ENCODE data around the gene FXYD3.
A peak's percentile ranks its signal among the peaks of the same experiment; 100 is the strongest.

The FXYD3 gene
- total RNA-seq: 0 reads per million in 3 donors

GRCh38 chr19:35115177-35115951, at the start of gene FXYD3:
TSS of gene FXYD3 (plus strand) at chr19:35115823. CDS start at chr19:35119377, 3,554 bp downstream.
- peaks cover 7% of the 10 kb centered on the region for H3K4me1 ChIP-seq (ENCODE audit: control insufficient read depth, insufficient read depth, low read length, poor library complexity, severe bottlenecking)
- DNase-seq: no peak
- H3K27ac ChIP-seq (ENCODE audit: insufficient read depth, low read length, poor library complexity, severe bottlenecking): no peak within 1 kb of the TSS
- H3K27me3 ChIP-seq (replicated peaks; ENCODE audit: control insufficient read depth, insufficient read depth, low read length, poor library complexity, severe bottlenecking): peaks cover 3% of the 10 kb centered on the region
- H3K4me3 ChIP-seq (ENCODE audit: insufficient read depth, low read depth, low read length, poor library complexity, severe bottlenecking): no peak within 1 kb of the TSS
- no peaks in the 10 kb centered on the region for H3K9me3 ChIP-seq (ENCODE audit: control insufficient read depth, low read length)
- no peaks in the 10 kb centered on the region for H3K36me3 ChIP-seq (ENCODE audit: control insufficient read depth, insufficient read depth, low read length)

- Histone ChIP-seq H3K27me3 (replicated peaks; ENCODE audit: control insufficient read depth, insufficient read depth, low read length, poor library complexity, severe bottlenecking) (no peaks in the 10 kb centered on the region), H3K4me3 (ENCODE audit: insufficient read depth, low read depth, low read length, poor library complexity, severe bottlenecking) (no peak overlapping the region), H3K36me3 (ENCODE audit: control insufficient read depth, insufficient read depth, low read length) (no peaks in the 10 kb centered on the region), H3K4me1 (ENCODE audit: control insufficient read depth, insufficient read depth, low read length, poor library complexity, severe bottlenecking) (no peaks in the 10 kb centered on the region), H3K27ac (ENCODE audit: insufficient read depth, low read length, poor library complexity, severe bottlenecking) (no peak overlapping the region), H3K9me3 (ENCODE audit: control insufficient read depth, low read length) (no peaks in the 10 kb centered on the region)
- DNase-seq: no peak
Observed at GRCh38 chr19:35066121-35066520, 49.5 kb upstream of the FXYD3 start.

GRCh38 chr19:35066691-35067563, 48.7 kb upstream of the FXYD3 start:
- Histone ChIP-seq H3K4me1 (ENCODE audit: control insufficient read depth, insufficient read depth, low read length, poor library complexity, severe bottlenecking) (no peaks in the 10 kb centered on the region), H3K27ac (ENCODE audit: insufficient read depth, low read length, poor library complexity, severe bottlenecking) (no peak overlapping the region), H3K4me3 (ENCODE audit: insufficient read depth, low read depth, low read length, poor library complexity, severe bottlenecking) (no peak overlapping the region), H3K9me3 (ENCODE audit: control insufficient read depth, low read length) (no peaks in the 10 kb centered on the region), H3K36me3 (ENCODE audit: control insufficient read depth, insufficient read depth, low read length) (no peaks in the 10 kb centered on the region), H3K27me3 (replicated peaks; ENCODE audit: control insufficient read depth, insufficient read depth, low read length, poor library complexity, severe bottlenecking) (no peaks in the 10 kb centered on the region)
- DNase-seq: peak; percentile 66 to 77 (median 71)

GRCh38 chr19:35068941-35069634, 46.5 kb upstream of the FXYD3 start:
- no peaks in the 10 kb centered on the region for H3K27me3 ChIP-seq (replicated peaks; ENCODE audit: control insufficient read depth, insufficient read depth, low read length, poor library complexity, severe bottlenecking)
- no peak overlapping the region for H3K27ac ChIP-seq (ENCODE audit: insufficient read depth, low read length, poor library complexity, severe bottlenecking)
- no peak overlapping the region for H3K4me3 ChIP-seq (ENCODE audit: insufficient read depth, low read depth, low read length, poor library complexity, severe bottlenecking)
- no peaks in the 10 kb centered on the region for H3K4me1 ChIP-seq (ENCODE audit: control insufficient read depth, insufficient read depth, low read length, poor library complexity, severe bottlenecking)
- H3K36me3 ChIP-seq (ENCODE audit: control insufficient read depth, insufficient read depth, low read length): no peaks in the 10 kb centered on the region
- DNase-seq: no peak
- no peaks in the 10 kb centered on the region for H3K9me3 ChIP-seq (ENCODE audit: control insufficient read depth, low read length)

- Histone ChIP-seq H3K4me3 (ENCODE audit: insufficient read depth, low read depth, low read length, poor library complexity, severe bottlenecking) (no peak overlapping the region), H3K4me1 (ENCODE audit: control insufficient read depth, insufficient read depth, low read length, poor library complexity, severe bottlenecking) (no peaks in the 10 kb centered on the region), H3K27me3 (replicated peaks; ENCODE audit: control insufficient read depth, insufficient read depth, low read length, poor library complexity, severe bottlenecking) (no peaks in the 10 kb centered on the region), H3K36me3 (ENCODE audit: control insufficient read depth, insufficient read depth, low read length) (no peaks in the 10 kb centered on the region), H3K9me3 (ENCODE audit: control insufficient read depth, low read length) (no peaks in the 10 kb centered on the region), H3K27ac (ENCODE audit: insufficient read depth, low read length, poor library complexity, severe bottlenecking) (no peak overlapping the region)
- no peak for DNase-seq
Observed at GRCh38 chr19:35069696-35070095, 45.9 kb upstream of the FXYD3 start.

- H3K27me3 ChIP-seq (replicated peaks; ENCODE audit: control insufficient read depth, insufficient read depth, low read length, poor library complexity, severe bottlenecking): no peaks in the 10 kb centered on the region
- no peak for DNase-seq
- H3K27ac ChIP-seq (ENCODE audit: insufficient read depth, low read length, poor library complexity, severe bottlenecking): no peak overlapping the region
- H3K9me3 ChIP-seq (ENCODE audit: control insufficient read depth, low read length): no peaks in the 10 kb centered on the region
- no peak overlapping the region for H3K4me3 ChIP-seq (ENCODE audit: insufficient read depth, low read depth, low read length, poor library complexity, severe bottlenecking)
- no peaks in the 10 kb centered on the region for H3K36me3 ChIP-seq (ENCODE audit: control insufficient read depth, insufficient read depth, low read length)
- no peaks in the 10 kb centered on the region for H3K4me1 ChIP-seq (ENCODE audit: control insufficient read depth, insufficient read depth, low read length, poor library complexity, severe bottlenecking)
Observed at GRCh38 chr19:35070471-35070870, 45.2 kb upstream of the FXYD3 start.

- DNase-seq: no peak
- no peak overlapping the region for H3K27ac ChIP-seq (ENCODE audit: insufficient read depth, low read length, poor library complexity, severe bottlenecking)
- no peaks in the 10 kb centered on the region for H3K36me3 ChIP-seq (ENCODE audit: control insufficient read depth, insufficient read depth, low read length)
- H3K9me3 ChIP-seq (ENCODE audit: control insufficient read depth, low read length): no peaks in the 10 kb centered on the region
- no peaks in the 10 kb centered on the region for H3K27me3 ChIP-seq (replicated peaks; ENCODE audit: control insufficient read depth, insufficient read depth, low read length, poor library complexity, severe bottlenecking)
- H3K4me1 ChIP-seq (ENCODE audit: control insufficient read depth, insufficient read depth, low read length, poor library complexity, severe bottlenecking): no peaks in the 10 kb centered on the region
- no peak overlapping the region for H3K4me3 ChIP-seq (ENCODE audit: insufficient read depth, low read depth, low read length, poor library complexity, severe bottlenecking)
Observed at GRCh38 chr19:35073516-35073915, 42.1 kb upstream of the FXYD3 start.

- Histone ChIP-seq H3K4me1 (ENCODE audit: control insufficient read depth, insufficient read depth, low read length, poor library complexity, severe bottlenecking) (no peaks in the 10 kb centered on the region), H3K36me3 (ENCODE audit: control insufficient read depth, insufficient read depth, low read length) (no peaks in the 10 kb centered on the region), H3K27ac (ENCODE audit: insufficient read depth, low read length, poor library complexity, severe bottlenecking) (no peak overlapping the region), H3K4me3 (ENCODE audit: insufficient read depth, low read depth, low read length, poor library complexity, severe bottlenecking) (no peak overlapping the region), H3K9me3 (ENCODE audit: control insufficient read depth, low read length) (no peaks in the 10 kb centered on the region), H3K27me3 (replicated peaks; ENCODE audit: control insufficient read depth, insufficient read depth, low read length, poor library complexity, severe bottlenecking) (no peaks in the 10 kb centered on the region)
- no peak for DNase-seq
Observed at GRCh38 chr19:35073941-35074340, 41.7 kb upstream of the FXYD3 start.

GRCh38 chr19:35074426-35075201, 41.0 kb upstream of the FXYD3 start:
- Histone ChIP-seq H3K27ac (ENCODE audit: insufficient read depth, low read length, poor library complexity, severe bottlenecking) (no peak overlapping the region), H3K27me3 (replicated peaks; ENCODE audit: control insufficient read depth, insufficient read depth, low read length, poor library complexity, severe bottlenecking) (no peaks in the 10 kb centered on the region), H3K36me3 (ENCODE audit: control insufficient read depth, insufficient read depth, low read length) (no peaks in the 10 kb centered on the region), H3K9me3 (ENCODE audit: control insufficient read depth, low read length) (no peaks in the 10 kb centered on the region), H3K4me3 (ENCODE audit: insufficient read depth, low read depth, low read length, poor library complexity, severe bottlenecking) (no peak overlapping the region), H3K4me1 (ENCODE audit: control insufficient read depth, insufficient read depth, low read length, poor library complexity, severe bottlenecking) (no peaks in the 10 kb centered on the region)
- no peak for DNase-seq
